Mesenchymal stem cell (in vitro differentiated cells and primary cell): Measurements from ENCODE around the gene KRT4.

ENCODE experiments used
- DNase-seq: peaks from one replicate; pipeline ENCODE4 v3.0.0-alpha.2; 2013
- H2AFZ ChIP-seq: one replicate; pipeline ENCODE4 v1.6.1; 2013; ENCODE audit warnings: low read depth, mild to moderate bottlenecking, control low read depth, inconsistent platforms, low read length, moderate library complexity
- H2AK5ac ChIP-seq: 2 replicates; pipeline ENCODE4 v1.6.1; 2013; ENCODE audit warnings: low read length, moderate library complexity, mild to moderate bottlenecking, inconsistent platforms; ENCODE audit not compliant: severe bottlenecking
- H2BK120ac ChIP-seq: one replicate; pipeline ENCODE4 v1.6.1; 2013; ENCODE audit warnings: low read depth, mild to moderate bottlenecking, inconsistent platforms, low read length, moderate library complexity
- H2BK12ac ChIP-seq, 2 experiments: one replicate each; pipeline ENCODE4 v1.6.1; 2013; ENCODE audit warnings: inconsistent platforms in 2 of 2, low read length in 2 of 2, mild to moderate bottlenecking in 2 of 2, moderate library complexity in 2 of 2, control low read depth in 1 of 2
- H2BK15ac ChIP-seq: one replicate; pipeline ENCODE4 v1.6.1; 2013; ENCODE audit warnings: mild to moderate bottlenecking, low read depth, inconsistent platforms; ENCODE audit not compliant: poor library complexity, severe bottlenecking
- H2BK5ac ChIP-seq: 2 replicates; pipeline ENCODE4 v1.6.1; 2013; ENCODE audit warnings: low read depth, mild to moderate bottlenecking, low read length, control low read depth, inconsistent platforms; ENCODE audit not compliant: poor library complexity, severe bottlenecking
- H3K14ac ChIP-seq, 2 experiments: one replicate each; pipeline ENCODE4 v1.6.1; 2013; ENCODE audit warnings: inconsistent platforms in 2 of 2, low read length in 2 of 2, control low read depth in 1 of 2, mild to moderate bottlenecking in 1 of 2, moderate library complexity in 1 of 2
- H3K18ac ChIP-seq, 2 experiments: one replicate each; pipeline ENCODE4 v1.6.1; 2013; ENCODE audit warnings: inconsistent platforms in 2 of 2, low read length in 2 of 2, control low read depth in 1 of 2, low read depth in 1 of 2, mild to moderate bottlenecking in 1 of 2
- H3K23ac ChIP-seq, 2 experiments: one replicate each; pipeline ENCODE4 v1.6.1; 2013; ENCODE audit warnings: inconsistent platforms in 2 of 2, low read length in 2 of 2, mild to moderate bottlenecking in 2 of 2, moderate library complexity in 2 of 2, control low read depth in 1 of 2
- H3K27ac ChIP-seq: 2 replicates; pipeline ENCODE4 v1.5.1; 2013; ENCODE audit warnings: mild to moderate bottlenecking, moderate library complexity, low read length, control low read depth, inconsistent platforms; ENCODE audit not compliant: poor library complexity, severe bottlenecking
- H3K27me3 ChIP-seq, 2 experiments: 2 replicates each; pipeline versions ENCODE4 v1.6.1 to v1.7.0; 2013; ENCODE audit warnings: low read length in 2 of 2, mild to moderate bottlenecking in 2 of 2, moderate library complexity in 2 of 2, control low read depth in 1 of 2, inconsistent platforms in 1 of 2; ENCODE audit not compliant: control insufficient read depth in 1 of 2, insufficient read depth in 1 of 2
- H3K36me3 ChIP-seq, 2 experiments: 2 replicates each; pipeline versions ENCODE4 v1.6.1 to v1.7.0; 2013; ENCODE audit warnings: low read length in 2 of 2, control low read depth in 1 of 2, inconsistent platforms in 1 of 2, low read depth in 1 of 2, mild to moderate bottlenecking in 1 of 2; ENCODE audit not compliant: insufficient read depth in 2 of 2, control insufficient read depth in 1 of 2
- H3K4ac ChIP-seq, 2 experiments: one replicate each; pipeline ENCODE4 v1.6.1; 2013; ENCODE audit warnings: inconsistent platforms in 2 of 2, low read length in 2 of 2, mild to moderate bottlenecking in 2 of 2, moderate library complexity in 2 of 2, control low read depth in 1 of 2, low read depth in 1 of 2
- H3K4me1 ChIP-seq: 2 replicates; pipeline ENCODE4 v1.6.1; 2013; ENCODE audit warnings: low read depth, low read length, control low read depth; ENCODE audit not compliant: control insufficient read depth, insufficient read depth
- H3K4me2 ChIP-seq: 2 replicates; pipeline ENCODE4 v1.6.1; 2013; ENCODE audit warnings: low read length, mild to moderate bottlenecking, inconsistent platforms; ENCODE audit not compliant: poor library complexity, severe bottlenecking
- H3K4me3 ChIP-seq, 2 experiments: 2 replicates each; pipeline versions ENCODE4 v1.5.1 to v1.7.0; 2013; ENCODE audit warnings: low read length in 2 of 2, mild to moderate bottlenecking in 2 of 2, control low read depth in 1 of 2, low read depth in 1 of 2; ENCODE audit not compliant: insufficient read depth in 1 of 2
- H3K79me1 ChIP-seq: replicated peaks from 2 replicates; pipeline ENCODE4 v1.6.1; 2013; ENCODE audit warnings: mild to moderate bottlenecking, control low read depth, low read length, inconsistent platforms; ENCODE audit not compliant: poor library complexity, severe bottlenecking
- H3K9ac ChIP-seq: 2 replicates; pipeline ENCODE4 v1.7.0; 2013; ENCODE audit warnings: mild to moderate bottlenecking, low read length, moderate library complexity
- H3K9me3 ChIP-seq: 2 replicates; pipeline ENCODE4 v1.7.0; 2013; ENCODE audit warnings: mild to moderate bottlenecking, low read length; ENCODE audit not compliant: control insufficient read depth
- H4K8ac ChIP-seq: one replicate; pipeline ENCODE4 v1.6.1; 2013; ENCODE audit warnings: inconsistent platforms, mild to moderate bottlenecking, low read length, moderate library complexity
- H4K91ac ChIP-seq: one replicate; pipeline ENCODE4 v1.6.1; 2013; ENCODE audit warnings: mild to moderate bottlenecking, low read length, inconsistent platforms
- WGBS: methylation state at CpG from one replicate; pipeline ENCODE4 v1.1.7; 2013; ENCODE audit warnings: mixed read lengths; 5-methylcytosine and 5-hydroxymethylcytosine counted together

KRT4 gene

DNA sequence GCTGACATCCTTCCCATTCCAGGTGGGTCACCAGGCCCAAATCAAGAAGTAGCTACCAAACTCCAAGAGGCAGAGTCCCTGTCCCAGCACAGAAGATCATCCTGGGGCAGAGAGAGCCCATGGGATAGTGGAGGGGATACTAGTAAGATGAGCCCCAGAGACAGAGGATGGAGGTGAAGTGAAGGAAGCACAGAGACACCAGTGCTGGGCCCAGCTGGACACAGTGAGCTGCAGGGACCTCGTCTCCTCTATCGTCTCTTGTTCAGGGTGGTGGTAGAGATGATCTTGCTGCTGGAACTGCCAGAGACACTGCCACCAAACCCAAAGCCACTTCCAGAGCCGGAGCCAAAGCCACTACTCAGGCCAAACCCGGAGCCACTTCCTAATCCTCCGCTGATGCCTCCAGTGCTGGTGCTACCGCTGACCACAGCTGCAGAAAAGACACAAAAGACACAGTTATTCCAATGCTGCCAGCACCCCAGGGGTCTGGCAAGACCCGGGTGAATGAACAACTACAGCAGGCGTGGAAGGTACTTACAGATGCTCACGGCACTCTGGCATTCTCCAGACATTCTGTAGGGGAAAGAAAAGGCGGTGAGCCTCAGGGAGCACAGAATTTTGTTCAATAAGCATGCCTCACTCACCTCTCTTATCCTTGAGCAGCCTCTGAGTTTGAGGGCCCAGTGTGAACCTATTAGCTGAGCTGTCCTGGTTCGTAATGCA lies 6.9 kb downstream of the KRT4 start:
- DNase-seq: no peak
- Histone ChIP-seq H3K27ac (no peak overlapping the region), H3K27me3 (peaks cover 21 to 85% of the 10 kb centered on the region in 2 experiments), H2BK5ac (no peak overlapping the region), H3K4me1 (peaks cover 17% of the 10 kb centered on the region), H3K14ac (no peak overlapping the region), H4K8ac (no peak overlapping the region), H3K9ac (no peak overlapping the region), H3K79me1 (no peaks in the 10 kb centered on the region), H2BK12ac (no peak overlapping the region), H3K4me2 (no peak overlapping the region), H3K4ac (no peak overlapping the region), H2BK15ac (no peak overlapping the region), H2AFZ (no peak overlapping the region), H3K4me3 (no peak overlapping the region), H3K23ac (no peak overlapping the region), H3K18ac (no peak overlapping the region), H2BK120ac (no peak overlapping the region), H3K36me3 (no peaks in the 10 kb centered on the region), H2AK5ac (no peak overlapping the region), H4K91ac (no peak overlapping the region), H3K9me3 (no peaks in the 10 kb centered on the region)
- 82% methylated on average over 11 of the region's 11 CpGs for WGBS

DNA sequence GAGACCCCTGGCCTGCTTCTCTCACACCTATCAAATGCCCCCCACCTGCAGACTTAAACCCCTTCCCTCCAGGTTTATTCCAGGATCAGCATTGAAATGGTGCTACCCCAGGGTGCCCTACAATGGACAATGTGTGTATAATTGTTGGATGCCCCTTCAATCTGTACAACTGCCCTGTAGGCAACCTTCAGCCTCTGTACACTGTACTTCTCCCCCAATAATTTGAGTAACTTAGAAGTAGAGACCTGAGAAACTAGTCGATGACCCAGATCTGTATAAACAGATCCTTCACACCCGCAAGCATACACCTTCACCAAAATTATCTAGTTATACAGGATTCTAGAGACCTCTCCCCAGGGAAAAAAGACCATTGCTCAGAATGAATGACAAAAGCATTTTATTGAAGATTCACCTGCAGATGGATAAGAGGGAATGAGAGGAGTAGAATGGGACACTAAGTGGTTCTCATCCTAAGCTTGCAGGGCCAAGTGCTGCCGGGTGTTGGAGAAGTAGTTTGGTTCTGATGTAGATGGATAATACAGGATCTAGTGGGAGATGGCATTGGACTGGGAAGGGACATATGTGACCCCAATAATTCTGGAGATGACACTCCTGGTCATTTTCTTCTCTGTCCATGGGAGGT lies 7.6 kb downstream of the KRT4 start:
- 89% methylated on average over 3 of the region's 3 CpGs for WGBS
- H2BK15ac ChIP-seq: no peak overlapping the region
- peaks cover 26 to 81% of the 10 kb centered on the region in 2 experiments for H3K27me3 ChIP-seq
- H2AK5ac ChIP-seq: no peak overlapping the region
- no peak overlapping the region for H3K4me2 ChIP-seq
- H2BK12ac ChIP-seq: no peak overlapping the region
- no peak overlapping the region for H4K8ac ChIP-seq
- H2BK120ac ChIP-seq: no peak overlapping the region
- H3K23ac ChIP-seq: no peak overlapping the region
- no peak overlapping the region for H3K9ac ChIP-seq
- H3K79me1 ChIP-seq: no peaks in the 10 kb centered on the region
- H4K91ac ChIP-seq: no peak overlapping the region
- H2AFZ ChIP-seq: no peak overlapping the region
- H3K27ac ChIP-seq: no peak overlapping the region
- no peak for DNase-seq
- no peaks in the 10 kb centered on the region for H3K36me3 ChIP-seq
- H3K14ac ChIP-seq: no peak overlapping the region
- H3K4ac ChIP-seq: no peak overlapping the region
- no peak overlapping the region for H3K4me3 ChIP-seq
- H3K18ac ChIP-seq: no peak overlapping the region
- H2BK5ac ChIP-seq: no peak overlapping the region
- H3K4me1 ChIP-seq: peaks cover 17% of the 10 kb centered on the region
- H3K9me3 ChIP-seq: no peaks in the 10 kb centered on the region

DNA sequence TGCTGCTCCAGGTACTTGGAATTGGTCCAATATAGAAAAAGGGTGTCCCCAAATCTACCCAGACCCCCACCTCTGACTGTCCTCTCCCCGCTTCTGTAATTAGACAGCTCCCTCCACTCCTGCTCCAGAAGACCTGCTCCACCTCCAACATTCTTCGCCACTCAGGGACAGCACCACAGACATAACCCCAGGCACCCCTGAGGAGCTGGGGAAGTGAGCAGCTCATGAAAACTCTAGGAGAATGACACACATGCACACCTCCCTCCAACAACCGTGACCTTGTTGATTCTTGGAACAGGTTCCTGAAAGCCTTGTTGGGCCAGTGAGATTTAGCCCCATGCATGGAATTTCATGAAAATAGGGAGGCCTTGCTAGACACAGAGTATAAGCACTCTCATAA lies 8.2 kb downstream of the KRT4 start:
- H2BK15ac ChIP-seq: no peak overlapping the region
- H3K23ac ChIP-seq: no peak overlapping the region
- H3K79me1 ChIP-seq: no peaks in the 10 kb centered on the region
- no peak overlapping the region for H2BK5ac ChIP-seq
- H3K27ac ChIP-seq: no peak overlapping the region
- H2AK5ac ChIP-seq: no peak overlapping the region
- H4K91ac ChIP-seq: no peak overlapping the region
- no peak overlapping the region for H3K4ac ChIP-seq
- no peak overlapping the region for H2BK12ac ChIP-seq
- WGBS: 74% methylated on average over 3 of the region's 3 CpGs
- H3K36me3 ChIP-seq: no peaks in the 10 kb centered on the region
- no peak overlapping the region for H3K9ac ChIP-seq
- no peak overlapping the region for H4K8ac ChIP-seq
- H3K9me3 ChIP-seq: no peaks in the 10 kb centered on the region
- H3K4me1 ChIP-seq: peaks cover 17% of the 10 kb centered on the region
- H2BK120ac ChIP-seq: no peak overlapping the region
- peaks cover 26 to 75% of the 10 kb centered on the region in 2 experiments for H3K27me3 ChIP-seq
- no peak overlapping the region for H3K4me2 ChIP-seq
- H2AFZ ChIP-seq: no peak overlapping the region
- H3K18ac ChIP-seq: no peak overlapping the region
- no peak overlapping the region for H3K14ac ChIP-seq
- DNase-seq: no peak
- no peak overlapping the region for H3K4me3 ChIP-seq

DNA sequence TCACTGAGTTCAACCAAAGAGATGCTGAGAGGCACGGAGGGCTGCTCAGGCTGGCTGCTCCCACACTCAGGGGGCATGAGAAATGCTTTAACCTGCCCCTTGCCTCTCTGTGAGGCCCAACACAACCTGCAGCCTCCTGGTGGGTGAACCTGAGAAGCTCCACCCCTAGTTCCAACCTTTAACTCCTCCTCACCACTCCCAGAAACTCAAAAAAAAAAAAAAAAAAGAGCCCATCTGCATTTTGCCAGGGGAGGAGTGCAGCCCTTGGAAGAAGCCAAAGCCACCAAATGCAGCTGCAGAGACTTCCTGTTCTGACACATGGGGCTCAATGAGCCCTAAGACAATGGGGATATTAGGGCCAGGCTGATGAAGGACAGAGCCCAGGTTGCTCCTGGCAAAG lies 8.9 kb downstream of the KRT4 start:
- Histone ChIP-seq H3K27ac (no peak overlapping the region), H2BK12ac (no peak overlapping the region), H4K91ac (no peak overlapping the region), H3K36me3 (no peaks in the 10 kb centered on the region), H2BK15ac (no peak overlapping the region), H3K4me3 (no peak overlapping the region), H2BK5ac (no peak overlapping the region), H3K9me3 (no peaks in the 10 kb centered on the region), H2BK120ac (no peak overlapping the region), H3K4me1 (peaks cover 17% of the 10 kb centered on the region), H4K8ac (no peak overlapping the region), H3K14ac (no peak overlapping the region), H3K4ac (no peak overlapping the region), H3K23ac (no peak overlapping the region), H3K18ac (no peak overlapping the region), H3K79me1 (no peaks in the 10 kb centered on the region), H3K9ac (no peak overlapping the region), H3K4me2 (no peak overlapping the region), H3K27me3 (peaks cover 26 to 71% of the 10 kb centered on the region in 2 experiments), H2AK5ac (no peak overlapping the region), H2AFZ (no peak overlapping the region)
- DNase-seq: no peak
- WGBS: 40% methylated on average over 1 of the region's 1 CpG
